Cardiac fibroblast (primary cell): Measurements from ENCODE around the gene SIRT7.

Source experiments
- DNase-seq, 2 donors: peaks; one replicate each; pipeline versions ENCODE4 v3.0.0 to v3.0.0-alpha.2; 2010; ENCODE audit warnings: low read depth in 2 of 2
- H3K4me3 ChIP-seq, 2 donors: replicated peaks in 1 of 2; 1 replicate in 1 of 2; 2 replicates in 1 of 2; pipeline ENCODE4 v1.5.1; 2011; ENCODE audit warnings: low read depth in 2 of 2, low read length in 2 of 2, mild to moderate bottlenecking in 2 of 2, moderate library complexity in 1 of 2
- CTCF ChIP-seq: IDR thresholded peaks from one replicate; pipeline ENCODE4 v1.5.1; 2011; ENCODE audit warnings: low read depth, mild to moderate bottlenecking, low read length, inconsistent platforms

The SIRT7 gene

GRCh38 chr17:81934850-81935708 is 17.1 kb upstream of the SIRT7 start:
- no peak for TF ChIP-seq CTCF
- DNase-seq = no peak
- peak overlapping the region in 1 of 2 donors; percentile 27 for H3K4me3 ChIP-seq

DNA sequence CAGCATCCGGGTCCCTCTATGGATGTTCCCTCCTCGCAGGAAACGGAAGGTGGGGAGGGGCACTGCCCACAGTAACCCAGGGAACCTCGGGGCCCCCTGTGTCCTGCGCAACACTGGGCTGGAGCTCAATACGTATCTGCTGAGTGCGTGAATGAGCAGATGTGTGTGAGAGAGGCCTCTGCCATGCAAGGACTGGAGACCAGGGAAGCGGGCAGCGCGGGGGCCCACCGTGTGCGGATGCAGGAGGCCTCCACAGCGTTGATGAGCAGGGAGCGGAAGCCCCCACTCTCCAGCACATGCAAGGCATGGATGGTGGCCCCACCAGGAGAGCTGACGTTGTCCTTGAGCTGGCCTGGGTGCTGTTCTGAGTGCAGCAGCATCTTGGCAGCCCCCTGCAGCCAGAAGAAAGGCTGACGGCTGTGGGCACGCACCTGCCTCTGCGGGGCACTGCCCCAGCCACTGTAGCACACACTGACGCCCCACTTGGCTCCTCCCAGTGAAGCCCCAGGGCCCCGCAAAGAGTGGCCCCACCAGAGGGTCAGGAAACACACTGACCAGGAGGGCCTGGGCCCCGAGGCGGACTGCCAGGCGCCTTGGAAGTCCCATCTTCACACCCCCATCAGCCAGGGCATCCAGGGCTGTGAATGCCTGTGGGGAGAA is 16.3 kb upstream of the SIRT7 start:
- H3K4me3 ChIP-seq = no peak overlapping the region
- no peak for DNase-seq
- no peak for TF ChIP-seq CTCF

- no peak for TF ChIP-seq CTCF
- no peak overlapping the region for H3K4me3 ChIP-seq
- DNase-seq = no peak
Observed at GRCh38 chr17:81933178-81933699, 15.3 kb upstream of the SIRT7 start.

- TF ChIP-seq CTCF = no peak
- no peak overlapping the region for H3K4me3 ChIP-seq
- no peak for DNase-seq
Observed at GRCh38 chr17:81932333-81932983, 14.5 kb upstream of the SIRT7 start.

- DNase-seq = no peak
- TF ChIP-seq CTCF = no peak
- H3K4me3 ChIP-seq = no peak overlapping the region
Observed at GRCh38 chr17:81931557-81932332, 13.8 kb upstream of the SIRT7 start.

- no peak for DNase-seq
- TF ChIP-seq CTCF = no peak
- no peak overlapping the region for H3K4me3 ChIP-seq
Observed at GRCh38 chr17:81931189-81931556, 13.2 kb upstream of the SIRT7 start.
